ENCODE measurements around the gene CAMK1G.

The CAMK1G gene

DNA sequence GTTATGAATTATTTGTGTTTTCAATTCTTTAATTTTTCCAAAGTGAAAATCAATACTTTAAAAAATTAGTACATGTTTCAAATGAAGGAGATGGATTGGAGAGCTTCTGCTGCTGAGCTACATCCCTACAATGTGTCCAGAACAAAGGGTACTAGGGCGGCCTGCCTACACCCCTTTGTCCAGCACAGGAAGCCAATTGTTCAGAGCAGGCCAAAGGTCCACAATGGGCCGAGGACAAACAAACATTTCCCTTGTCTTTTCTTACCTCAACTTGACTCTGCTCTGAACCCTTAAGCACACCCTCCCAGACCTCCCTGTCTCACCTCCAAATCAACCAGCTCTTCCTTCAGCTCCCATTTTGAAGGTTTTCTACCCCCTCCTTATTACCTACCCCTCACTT, 39.4 kb upstream of the CAMK1G start:
- DNase-seq (ENCODE audit: extremely low read depth, low read depth) = no peak
- TF ChIP-seq, protein P1, sequence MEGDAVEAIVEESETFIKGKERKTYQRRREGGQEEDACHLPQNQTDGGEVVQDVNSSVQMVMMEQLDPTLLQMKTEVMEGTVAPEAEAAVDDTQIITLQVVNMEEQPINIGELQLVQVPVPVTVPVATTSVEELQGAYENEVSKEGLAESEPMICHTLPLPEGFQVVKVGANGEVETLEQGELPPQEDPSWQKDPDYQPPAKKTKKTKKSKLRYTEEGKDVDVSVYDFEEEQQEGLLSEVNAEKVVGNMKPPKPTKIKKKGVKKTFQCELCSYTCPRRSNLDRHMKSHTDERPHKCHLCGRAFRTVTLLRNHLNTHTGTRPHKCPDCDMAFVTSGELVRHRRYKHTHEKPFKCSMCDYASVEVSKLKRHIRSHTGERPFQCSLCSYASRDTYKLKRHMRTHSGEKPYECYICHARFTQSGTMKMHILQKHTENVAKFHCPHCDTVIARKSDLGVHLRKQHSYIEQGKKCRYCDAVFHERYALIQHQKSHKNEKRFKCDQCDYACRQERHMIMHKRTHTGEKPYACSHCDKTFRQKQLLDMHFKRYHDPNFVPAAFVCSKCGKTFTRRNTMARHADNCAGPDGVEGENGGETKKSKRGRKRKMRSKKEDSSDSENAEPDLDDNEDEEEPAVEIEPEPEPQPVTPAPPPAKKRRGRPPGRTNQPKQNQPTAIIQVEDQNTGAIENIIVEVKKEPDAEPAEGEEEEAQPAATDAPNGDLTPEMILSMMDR (IDR thresholded peaks at IDR 0.05; ENCODE audit: low read depth, low read length, missing control alignments) = no peak
- H3K4me3 ChIP-seq (replicated peaks; ENCODE audit: low read depth, low read length) = no peak overlapping the region

DNA sequence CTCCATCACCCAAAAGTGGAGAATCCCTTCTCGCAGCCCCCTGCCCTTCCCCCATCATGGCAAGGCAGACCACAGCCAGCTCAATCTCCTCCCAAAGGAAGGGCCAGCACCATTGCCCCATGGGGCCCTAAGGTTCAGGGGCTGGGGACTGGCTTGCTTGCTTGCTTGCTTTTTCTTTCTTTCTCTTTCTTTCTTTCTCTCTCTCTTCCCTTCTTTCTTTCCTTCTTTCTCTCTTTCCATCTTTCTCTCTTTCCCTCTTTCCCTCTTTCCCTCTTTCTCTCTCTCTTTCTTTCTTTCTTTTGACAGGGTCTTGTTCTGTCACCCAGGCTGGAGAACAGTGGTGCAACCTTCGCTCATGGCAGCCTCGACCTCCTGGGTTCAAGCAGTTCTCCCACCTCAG, 38.1 kb upstream of the CAMK1G start:
- H3K4me3 ChIP-seq (replicated peaks; ENCODE audit: low read depth, low read length) = no peak overlapping the region
- TF ChIP-seq, protein P1 (IDR thresholded peaks at IDR 0.05; ENCODE audit: low read depth, low read length, missing control alignments) = no peak
- no peak for DNase-seq (ENCODE audit: extremely low read depth, low read depth)

DNA sequence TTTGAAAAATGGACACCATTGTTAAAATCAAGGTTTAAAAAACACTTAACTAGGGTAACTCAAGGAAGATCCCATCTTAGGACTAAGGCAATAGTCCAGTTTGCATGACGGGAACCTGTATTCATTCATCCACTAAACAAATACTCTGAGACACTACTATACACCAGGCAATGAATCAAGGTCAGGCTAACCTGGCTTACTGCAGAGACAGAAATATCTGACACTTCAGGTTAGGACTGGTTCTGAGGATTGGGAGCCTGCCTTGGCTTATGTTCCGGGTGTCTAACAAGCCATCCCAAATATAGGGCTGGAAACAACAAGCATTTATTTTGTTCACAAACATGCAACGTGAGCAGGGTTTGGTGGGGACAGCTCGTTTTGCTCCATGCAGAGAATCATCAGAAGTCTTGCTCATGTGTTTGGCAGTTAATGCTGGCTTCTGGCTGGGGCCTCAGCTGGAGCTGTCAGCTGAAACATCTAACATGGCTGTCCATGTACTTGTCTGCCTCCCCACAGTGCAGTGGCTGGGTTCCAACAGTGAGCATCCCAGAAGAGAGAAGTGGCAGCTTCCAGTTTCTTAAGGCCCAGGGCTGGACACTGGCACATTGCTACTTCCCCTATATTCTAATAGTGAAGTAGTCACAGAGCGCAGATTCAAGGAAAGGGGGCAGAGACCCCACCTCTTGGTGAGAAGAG, 37.0 kb upstream of the CAMK1G start:
- TF ChIP-seq, protein P1 (IDR thresholded peaks at IDR 0.05; ENCODE audit: low read depth, low read length, missing control alignments) = no peak
- DNase-seq (ENCODE audit: extremely low read depth, low read depth) = no peak
- H3K4me3 ChIP-seq (replicated peaks; ENCODE audit: low read depth, low read length) = no peak overlapping the region

DNA sequence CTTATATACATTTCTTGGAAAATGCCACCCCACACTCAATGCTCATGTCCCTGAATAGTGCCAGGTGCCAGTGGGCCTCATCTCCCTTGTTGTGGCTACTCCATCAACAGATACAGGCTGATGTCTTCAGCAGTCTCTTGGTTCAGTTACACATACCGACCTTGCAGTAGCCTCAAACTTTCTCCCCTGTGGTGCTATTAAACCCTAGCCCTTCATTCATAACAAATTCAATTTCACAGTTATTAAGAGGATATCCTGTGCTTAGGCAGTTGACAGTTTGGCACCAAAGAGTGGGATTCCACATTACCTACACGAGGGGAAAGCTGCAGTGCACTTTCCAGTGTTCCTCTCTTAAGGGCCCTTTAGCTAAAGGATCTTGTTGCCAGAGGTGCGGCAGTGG, 35.9 kb upstream of the CAMK1G start:
- H3K4me3 ChIP-seq (replicated peaks; ENCODE audit: low read depth, low read length) = no peak overlapping the region
- no peak for DNase-seq (ENCODE audit: extremely low read depth, low read depth)
- TF ChIP-seq, protein P1 (IDR thresholded peaks at IDR 0.05; ENCODE audit: low read depth, low read length, missing control alignments) = no peak

DNA sequence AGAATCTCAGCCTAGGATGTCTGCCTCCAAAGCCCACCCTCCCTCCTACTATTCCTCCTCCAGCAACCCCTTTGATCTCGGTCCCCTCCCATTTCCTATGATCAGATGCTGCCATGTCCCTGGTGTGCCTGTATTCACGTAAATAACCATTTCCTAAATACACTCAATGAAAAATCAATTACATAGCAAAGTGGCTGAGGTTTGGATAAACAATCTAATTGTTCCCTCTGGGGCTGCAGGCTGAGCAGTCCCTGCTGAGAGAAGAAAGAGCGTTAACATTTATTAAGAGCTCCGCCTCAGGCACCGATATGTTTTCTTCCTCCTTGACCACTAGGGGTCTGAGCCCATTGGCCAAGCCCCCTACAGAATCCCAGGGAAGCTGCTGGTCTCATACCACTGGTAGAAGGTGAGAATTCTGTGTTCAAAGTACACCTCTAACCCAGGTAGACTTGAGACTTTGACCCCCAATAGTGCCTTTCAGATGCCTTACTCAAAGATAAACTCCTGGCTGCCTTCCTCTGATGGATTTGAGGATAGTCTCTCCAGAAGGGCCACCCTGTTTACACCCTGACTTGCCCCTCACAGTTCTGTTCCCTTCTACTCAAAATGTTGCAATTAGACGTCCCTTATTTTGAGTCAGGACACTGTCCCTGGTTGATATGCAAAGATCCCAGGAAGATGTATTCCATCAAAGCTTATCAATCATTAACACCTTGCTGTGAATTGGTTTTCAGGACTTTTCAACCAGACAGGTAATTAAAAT, 33.9 kb upstream of the CAMK1G start:
- no peak for DNase-seq (ENCODE audit: extremely low read depth, low read depth)
- H3K4me3 ChIP-seq (replicated peaks; ENCODE audit: low read depth, low read length) = no peak overlapping the region
- TF ChIP-seq, protein P1 (IDR thresholded peaks at IDR 0.05; ENCODE audit: low read depth, low read length, missing control alignments) = peak; percentile 30

DNA sequence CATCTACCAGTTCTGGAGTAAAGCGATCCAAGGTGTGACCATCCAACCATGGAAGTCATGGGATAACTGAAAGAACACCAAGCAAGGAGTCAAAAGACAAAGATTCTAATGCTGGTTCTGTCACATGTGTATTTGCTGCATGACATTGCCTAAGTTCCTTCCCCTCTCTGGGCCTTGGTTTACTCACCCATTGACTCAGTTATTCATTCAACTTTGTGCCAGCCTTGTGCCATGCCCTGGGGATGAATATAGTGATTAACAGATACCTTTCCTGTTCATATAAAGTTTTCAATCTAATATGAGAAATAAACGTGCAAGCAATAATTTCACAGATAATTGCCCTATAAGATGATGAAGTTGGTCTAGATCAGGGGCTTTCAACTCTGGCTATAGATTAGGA, 33.0 kb upstream of the CAMK1G start:
- DNase-seq (ENCODE audit: extremely low read depth, low read depth) = no peak
- H3K4me3 ChIP-seq (replicated peaks; ENCODE audit: low read depth, low read length) = no peak overlapping the region
- TF ChIP-seq, protein P1 (IDR thresholded peaks at IDR 0.05; ENCODE audit: low read depth, low read length, missing control alignments) = no peak
